ENCODE results near the gene APBB2. TPM values are rescaled to one million over a fixed set of nuclear protein-coding genes. Genes with fewer than 3 reads are reported as not detected.

The APBB2 gene
- polyA plus RNA-seq, 3 donors, result 0.15 to 0.33 TPM; not detected in 1

GRCh38 chr4:41095192-41095872 is 119.0 kb downstream of the APBB2 start:
- no peak overlapping the region for H3K4me3 ChIP-seq (replicated peaks in 1 of 3; ENCODE audit: low read depth in 2 of 3, low read length in 3 of 3)
- H3K4me1 ChIP-seq (ENCODE audit: control insufficient read depth in 1 of 2, insufficient read depth in 2 of 2, low read length in 2 of 2), result no peaks in the 10 kb centered on the region
- no peaks in the 10 kb centered on the region for H3K9me3 ChIP-seq (replicated peaks in 1 of 2; ENCODE audit: control insufficient read depth in 1 of 2, insufficient read depth in 1 of 2, low read length in 2 of 2)
- H3K36me3 ChIP-seq (replicated peaks in 1 of 2; ENCODE audit: control insufficient read depth in 1 of 2, insufficient read depth in 2 of 2, low read length in 2 of 2), result no peaks in the 10 kb centered on the region
- TF ChIP-seq, protein P1, sequence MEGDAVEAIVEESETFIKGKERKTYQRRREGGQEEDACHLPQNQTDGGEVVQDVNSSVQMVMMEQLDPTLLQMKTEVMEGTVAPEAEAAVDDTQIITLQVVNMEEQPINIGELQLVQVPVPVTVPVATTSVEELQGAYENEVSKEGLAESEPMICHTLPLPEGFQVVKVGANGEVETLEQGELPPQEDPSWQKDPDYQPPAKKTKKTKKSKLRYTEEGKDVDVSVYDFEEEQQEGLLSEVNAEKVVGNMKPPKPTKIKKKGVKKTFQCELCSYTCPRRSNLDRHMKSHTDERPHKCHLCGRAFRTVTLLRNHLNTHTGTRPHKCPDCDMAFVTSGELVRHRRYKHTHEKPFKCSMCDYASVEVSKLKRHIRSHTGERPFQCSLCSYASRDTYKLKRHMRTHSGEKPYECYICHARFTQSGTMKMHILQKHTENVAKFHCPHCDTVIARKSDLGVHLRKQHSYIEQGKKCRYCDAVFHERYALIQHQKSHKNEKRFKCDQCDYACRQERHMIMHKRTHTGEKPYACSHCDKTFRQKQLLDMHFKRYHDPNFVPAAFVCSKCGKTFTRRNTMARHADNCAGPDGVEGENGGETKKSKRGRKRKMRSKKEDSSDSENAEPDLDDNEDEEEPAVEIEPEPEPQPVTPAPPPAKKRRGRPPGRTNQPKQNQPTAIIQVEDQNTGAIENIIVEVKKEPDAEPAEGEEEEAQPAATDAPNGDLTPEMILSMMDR (IDR thresholded peaks at IDR 0.05), result no peak
- Mint-ChIP-seq H3K27ac (no peak overlapping the region), H3K27me3 (ENCODE audit: low read depth in 3 of 3) (no peaks in the 10 kb centered on the region), H3K4me1 (peaks cover 5% of the 10 kb centered on the region), H3K4me3 (no peak overlapping the region), H3K36me3 (no peaks in the 10 kb centered on the region), H3K9me3 (peaks cover 0 to 2% (median 0%) of the 10 kb centered on the region in 7 donors)
- no peak overlapping the region for H3K27ac ChIP-seq (ENCODE audit: low read depth in 1 of 2, low read length in 2 of 2)
- H3K27me3 ChIP-seq (ENCODE audit: control insufficient read depth in 2 of 2, insufficient read depth in 2 of 2, low read length in 2 of 2), result no peaks in the 10 kb centered on the region
- no peaks in the 10 kb centered on the region for H4K20me1 ChIP-seq (ENCODE audit: insufficient read depth, low read length)
- no peaks in the 10 kb centered on the region for H3K79me2 ChIP-seq (ENCODE audit: insufficient read depth, low read length)
- no peak overlapping the region for H3K9ac ChIP-seq (ENCODE audit: insufficient read depth, low read length, poor library complexity, severe bottlenecking)
- H2AFZ ChIP-seq (ENCODE audit: insufficient read depth, low read depth, low read length, poor library complexity, severe bottlenecking), result no peak overlapping the region
- WGBS (ENCODE audit: insufficient coverage), result 89% methylated on average over 1 of the region's 2 CpGs
- DNase-seq, result no peak
- H3K4me2 ChIP-seq (replicated peaks; ENCODE audit: extremely low read depth, low read length, poor library complexity, severe bottlenecking), result no peak overlapping the region
- intact Hi-C loops (cut with micrococcal nuclease), result no loop called here

- Mint-ChIP-seq H3K27ac (no peak overlapping the region), H3K4me1 (no peaks in the 10 kb centered on the region), H3K27me3 (ENCODE audit: low read depth in 3 of 3) (no peaks in the 10 kb centered on the region), H3K9me3 (peaks cover 0 to 7% (median 2%) of the 10 kb centered on the region in 7 donors), H3K4me3 (no peak overlapping the region), H3K36me3 (no peaks in the 10 kb centered on the region)
- H3K9ac ChIP-seq (ENCODE audit: insufficient read depth, low read length, poor library complexity, severe bottlenecking), result no peak overlapping the region
- no peak overlapping the region for H3K4me2 ChIP-seq (replicated peaks; ENCODE audit: extremely low read depth, low read length, poor library complexity, severe bottlenecking)
- no peaks in the 10 kb centered on the region for H3K36me3 ChIP-seq (replicated peaks in 1 of 2; ENCODE audit: control insufficient read depth in 1 of 2, insufficient read depth in 2 of 2, low read length in 2 of 2)
- H3K4me1 ChIP-seq (ENCODE audit: control insufficient read depth in 1 of 2, insufficient read depth in 2 of 2, low read length in 2 of 2), result no peaks in the 10 kb centered on the region
- H3K4me3 ChIP-seq (replicated peaks in 1 of 3; ENCODE audit: low read depth in 2 of 3, low read length in 3 of 3), result no peak overlapping the region
- no peaks in the 10 kb centered on the region for H3K27me3 ChIP-seq (ENCODE audit: control insufficient read depth in 2 of 2, insufficient read depth in 2 of 2, low read length in 2 of 2)
- no peak overlapping the region for H2AFZ ChIP-seq (ENCODE audit: insufficient read depth, low read depth, low read length, poor library complexity, severe bottlenecking)
- WGBS (ENCODE audit: insufficient coverage), result 94% methylated on average over 3 of the region's 3 CpGs
- no peak overlapping the region for H3K27ac ChIP-seq (ENCODE audit: low read depth in 1 of 2, low read length in 2 of 2)
- DNase-seq, result no peak
- no peaks in the 10 kb centered on the region for H4K20me1 ChIP-seq (ENCODE audit: insufficient read depth, low read length)
- intact Hi-C loops (cut with micrococcal nuclease), result no loop called here
- H3K79me2 ChIP-seq (ENCODE audit: insufficient read depth, low read length), result no peaks in the 10 kb centered on the region
- H3K9me3 ChIP-seq (replicated peaks in 1 of 2; ENCODE audit: control insufficient read depth in 1 of 2, insufficient read depth in 1 of 2, low read length in 2 of 2), result peaks cover 0 to 7% of the 10 kb centered on the region in 2 donors
- TF ChIP-seq, protein P1 (IDR thresholded peaks at IDR 0.05), result no peak
These were observed 122.2 kb downstream of the APBB2 start for GRCh38 chr4:41092128-41092527.
